HuH-7 (cell line): Measurements from ENCODE around the gene OMA1.
"Not testable (repeated sequence)": the region's sequence is repeated elsewhere in the genome, so short reads cannot be mapped to it uniquely, and the experiment has no call there.

ENCODE experiments used
- DNase-seq: peaks from one replicate; pipeline ENCODE4 v3.0.0; 2011; ENCODE audit warnings: low spot score

OMA1 gene

DNA sequence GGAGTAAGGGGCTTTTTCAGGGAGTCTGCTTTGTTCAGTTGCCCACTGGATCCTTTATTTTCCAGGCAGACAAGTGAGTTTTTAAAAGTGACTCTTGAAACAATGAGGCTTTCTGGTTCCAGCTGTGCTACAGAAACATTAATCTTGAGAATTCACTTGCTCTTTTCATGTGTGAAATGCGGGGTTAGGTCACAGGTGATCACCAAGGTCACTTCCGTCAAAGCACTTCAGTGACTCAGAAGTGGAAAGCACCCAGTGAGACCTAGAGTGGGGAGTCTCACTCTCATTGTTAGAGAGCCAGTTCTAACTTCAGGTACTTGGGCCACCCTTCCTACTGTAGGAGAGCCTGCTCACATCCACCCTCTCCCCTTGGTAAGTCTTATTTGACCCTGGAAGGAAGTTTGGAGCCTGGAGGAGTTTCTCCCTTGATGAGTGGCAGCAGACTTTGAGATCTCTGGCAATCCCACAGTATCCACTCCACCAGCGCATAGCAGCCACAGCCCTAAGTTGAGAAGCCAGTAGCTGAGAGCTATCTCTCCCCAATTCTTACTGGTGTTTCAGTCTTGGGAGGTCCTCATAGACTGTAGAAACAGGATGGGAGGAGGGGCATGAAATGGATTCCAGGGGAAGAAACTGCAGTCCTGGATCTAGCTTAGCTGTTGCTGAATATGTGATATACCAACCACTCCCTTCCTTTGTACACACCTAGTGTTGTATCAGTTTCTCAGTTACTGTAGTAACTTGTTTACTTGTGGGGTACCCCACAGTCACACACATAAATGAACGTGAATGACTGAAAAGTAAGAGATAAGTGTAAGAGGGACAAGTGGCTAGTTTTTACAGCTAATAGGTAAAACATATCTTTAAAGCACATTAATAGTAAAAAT lies 27.4 kb upstream of the OMA1 start:
- no peak for DNase-seq

DNA sequence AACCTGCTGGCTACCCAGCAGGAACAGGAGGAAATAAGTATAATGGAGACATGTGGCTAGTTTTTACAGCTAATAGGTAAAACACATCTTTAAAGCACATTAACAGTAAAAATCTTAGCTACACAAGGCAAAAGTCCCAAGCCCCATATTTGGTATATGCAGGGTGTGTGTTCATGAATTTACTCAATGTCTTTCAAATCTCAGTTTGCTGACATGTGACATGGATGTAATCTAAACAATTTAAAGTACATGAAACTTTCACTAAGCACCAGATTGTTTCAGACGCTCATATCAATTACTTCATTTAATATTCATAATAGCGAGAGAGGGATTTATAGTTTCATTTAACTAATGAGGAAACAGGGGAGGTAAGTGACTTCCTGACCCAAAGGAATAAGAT lies 26.6 kb upstream of the OMA1 start:
- DNase-seq, result no peak

DNA sequence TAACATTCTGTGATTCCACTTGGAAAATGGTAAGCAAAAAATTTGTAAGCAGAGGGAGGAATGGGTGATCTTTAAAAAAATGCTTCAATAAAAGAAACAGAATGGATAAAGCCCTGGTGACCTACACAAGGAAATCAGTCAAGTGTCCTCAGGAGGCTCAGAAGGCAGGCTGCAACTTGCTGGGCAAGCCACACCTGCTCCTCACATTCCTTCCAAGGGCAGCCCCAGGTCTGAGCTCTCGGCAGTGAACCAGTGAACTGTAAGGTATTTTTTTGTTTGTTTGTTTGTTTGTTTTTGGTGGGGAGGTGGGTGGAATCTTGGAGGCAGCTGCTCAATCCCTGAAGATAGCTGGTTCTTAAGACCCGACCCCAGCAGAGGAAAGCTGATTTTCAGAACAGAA lies 26.2 kb upstream of the OMA1 start:
- no peak for DNase-seq

DNA sequence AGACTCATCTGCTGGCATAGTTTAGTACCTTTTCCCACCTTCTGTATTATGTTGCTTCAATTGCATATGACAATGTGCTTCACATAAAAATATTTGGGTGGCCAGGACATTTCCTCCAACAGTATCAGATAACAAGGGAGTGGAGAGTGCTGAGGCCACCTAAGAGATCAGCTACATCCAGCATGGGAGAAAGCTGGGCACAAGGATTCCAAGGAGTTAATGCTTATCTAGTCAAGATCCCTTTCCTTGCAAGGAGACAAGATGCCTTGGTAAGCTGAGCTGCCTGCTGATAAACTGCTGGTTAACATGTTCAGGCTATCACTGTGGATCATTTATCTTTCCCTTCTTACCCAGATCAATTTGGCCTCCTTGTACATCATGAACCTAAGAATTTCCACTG lies 25.1 kb upstream of the OMA1 start:
- no peak for DNase-seq

DNA sequence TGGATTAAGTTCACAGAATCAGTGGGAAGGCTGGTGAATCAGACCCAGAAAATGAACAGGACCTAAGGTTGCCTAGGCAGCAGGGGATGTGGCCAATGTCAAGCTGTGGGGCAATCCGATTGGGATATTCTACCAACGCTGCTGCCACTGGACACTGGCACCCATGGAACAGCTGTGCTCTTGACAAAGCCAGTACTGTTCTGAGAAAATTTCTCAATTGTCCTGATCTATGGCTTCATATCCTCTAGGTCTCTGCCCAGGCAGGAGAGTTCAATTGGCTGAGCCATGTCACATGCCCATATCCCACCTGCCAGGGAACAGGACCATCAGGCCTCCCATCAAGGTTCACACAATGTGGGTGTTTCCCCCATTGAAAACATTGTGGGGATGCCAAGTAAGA lies 24.3 kb upstream of the OMA1 start:
- DNase-seq, result no peak

DNA sequence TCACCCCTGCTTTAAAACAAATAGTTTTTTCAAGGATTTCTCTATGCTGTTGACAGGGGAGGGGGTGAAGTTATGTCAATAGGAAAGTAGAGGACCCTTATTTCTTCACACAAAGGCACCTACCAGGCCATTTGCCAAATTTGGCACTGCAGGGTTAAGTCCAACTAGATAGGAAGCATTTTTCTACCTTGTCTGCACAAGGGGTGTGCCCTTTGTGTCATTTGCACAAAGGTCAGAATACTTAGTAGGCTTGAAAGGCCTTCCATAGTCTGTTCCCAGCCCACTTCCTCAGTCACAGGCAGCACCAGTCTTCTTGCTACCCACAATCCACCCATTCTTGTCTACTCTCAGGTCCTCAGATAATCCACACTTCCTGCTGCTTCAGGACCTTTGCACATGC lies 23.6 kb upstream of the OMA1 start:
- DNase-seq, result no peak

DNA sequence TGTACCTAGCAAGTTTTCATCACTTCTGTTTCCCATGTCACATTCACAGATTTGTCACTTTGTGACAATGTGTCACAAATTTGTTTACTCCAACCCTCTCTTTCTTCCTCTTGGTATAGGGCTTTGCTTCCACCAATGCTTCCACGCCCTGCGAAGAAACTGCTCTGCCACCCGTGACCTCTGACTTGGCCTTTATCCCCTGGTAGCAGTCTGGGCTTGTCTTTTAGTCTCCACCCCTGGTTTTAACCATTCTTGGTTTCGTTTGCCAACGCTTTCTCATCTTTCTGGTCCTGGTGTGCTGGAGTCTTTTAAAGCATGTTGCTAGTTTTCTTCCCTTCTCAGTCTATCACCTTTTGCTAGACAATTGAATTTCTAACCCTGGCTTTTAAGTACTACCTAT lies 22.4 kb upstream of the OMA1 start:
- DNase-seq, result no peak

DNA sequence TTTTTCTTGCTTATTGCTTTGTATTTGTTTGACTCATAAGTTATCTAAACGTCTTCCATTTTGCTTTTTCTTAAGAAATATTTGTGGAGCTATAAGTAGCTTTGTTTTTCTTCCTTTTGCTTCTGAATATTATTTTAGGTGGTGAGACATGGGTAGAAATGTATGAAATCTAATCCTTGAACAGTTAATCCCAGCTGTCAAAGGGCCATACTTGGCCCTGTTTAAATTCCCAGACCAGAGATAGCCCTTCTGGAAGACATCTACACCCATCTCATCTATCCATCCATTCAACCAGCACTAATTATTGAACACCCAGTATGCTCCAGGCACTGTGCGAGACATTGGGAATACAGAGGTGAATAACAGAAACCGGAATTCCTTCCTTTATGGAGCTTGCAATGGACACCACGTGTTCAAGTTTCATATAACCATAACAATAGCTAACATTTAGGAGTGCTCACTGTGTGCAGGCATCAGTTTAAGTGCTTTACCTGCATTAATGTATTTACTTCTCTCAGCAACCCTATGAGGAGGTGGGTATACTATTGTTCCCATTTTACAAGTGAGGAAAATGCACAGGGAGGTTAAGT lies 21.8 kb upstream of the OMA1 start:
- no peak for DNase-seq

DNA sequence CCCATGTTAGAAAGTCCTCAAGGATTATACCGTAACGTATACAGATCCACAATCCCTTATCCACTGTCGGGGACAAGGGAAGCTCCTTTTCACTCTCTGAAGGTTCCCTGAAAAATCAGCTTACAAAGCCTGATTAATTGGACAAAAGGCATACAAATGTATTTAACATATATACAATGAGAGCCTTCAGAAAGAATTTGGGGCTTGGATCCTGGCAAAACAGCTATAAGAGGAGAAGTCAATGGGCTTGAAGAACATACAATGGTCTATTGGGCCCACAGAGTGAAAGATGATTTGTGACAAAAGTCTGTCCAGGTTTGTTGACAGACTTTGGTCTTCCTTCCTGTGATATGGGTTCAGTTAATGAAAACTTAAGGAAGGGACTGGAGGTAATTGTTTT lies 19.8 kb upstream of the OMA1 start:
- no peak for DNase-seq

DNA sequence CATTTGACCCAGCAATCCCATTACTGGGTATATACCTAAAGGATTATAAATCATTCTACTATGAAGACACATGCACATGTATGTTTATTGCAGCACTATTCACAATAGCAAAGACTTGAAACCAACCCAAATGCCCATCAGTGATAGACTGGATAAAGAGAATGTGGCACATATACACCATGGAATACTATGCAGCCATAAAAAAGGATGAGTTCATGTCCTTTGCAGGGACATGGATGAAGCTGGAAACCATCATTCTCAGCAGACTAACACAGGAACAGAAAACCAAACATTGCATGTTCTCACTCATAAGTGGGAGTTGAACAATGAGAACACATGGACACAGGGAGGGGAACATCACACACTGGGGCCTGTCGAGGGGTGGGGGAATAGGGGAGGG lies 17.2 kb upstream of the OMA1 start:
- not testable (repeated sequence) for DNase-seq

DNA sequence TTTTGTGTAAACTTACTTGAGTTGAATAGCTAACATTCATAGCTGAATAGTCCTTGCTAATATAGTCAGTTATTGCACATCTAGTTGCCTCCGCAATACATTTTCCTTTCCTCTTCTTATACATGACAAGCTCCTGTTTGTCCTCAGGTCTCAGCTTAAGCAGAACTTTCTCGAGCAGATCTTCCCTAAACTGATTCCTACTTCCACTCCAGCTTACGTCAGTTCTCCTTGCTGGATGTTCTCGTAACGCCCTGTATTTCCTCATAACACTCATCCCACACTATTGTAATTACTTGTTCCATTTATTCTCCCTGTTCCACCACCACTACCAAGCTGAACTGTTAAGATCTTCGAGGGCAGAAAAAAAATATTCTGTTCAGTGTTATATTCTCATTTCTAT lies 15.1 kb upstream of the OMA1 start:
- no peak for DNase-seq

DNA sequence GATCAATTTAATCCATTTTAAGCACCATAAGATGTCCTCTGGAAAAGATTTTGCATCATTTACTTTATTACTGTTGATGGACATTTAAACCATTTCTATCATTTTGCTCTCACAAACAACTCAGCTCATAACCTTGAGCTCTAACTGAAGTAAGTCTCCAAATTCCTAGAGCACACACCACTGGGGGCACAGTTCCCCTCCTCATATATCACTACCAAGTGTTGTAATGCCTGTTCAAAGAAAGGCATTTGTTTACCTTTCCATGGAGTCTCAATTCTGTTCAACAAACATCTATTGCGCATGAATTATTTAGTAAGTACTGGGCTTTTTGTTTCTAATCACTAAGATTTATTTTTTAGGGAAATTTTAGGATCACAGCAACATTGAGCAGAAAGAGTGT lies 8.9 kb upstream of the OMA1 start:
- no peak for DNase-seq

DNA sequence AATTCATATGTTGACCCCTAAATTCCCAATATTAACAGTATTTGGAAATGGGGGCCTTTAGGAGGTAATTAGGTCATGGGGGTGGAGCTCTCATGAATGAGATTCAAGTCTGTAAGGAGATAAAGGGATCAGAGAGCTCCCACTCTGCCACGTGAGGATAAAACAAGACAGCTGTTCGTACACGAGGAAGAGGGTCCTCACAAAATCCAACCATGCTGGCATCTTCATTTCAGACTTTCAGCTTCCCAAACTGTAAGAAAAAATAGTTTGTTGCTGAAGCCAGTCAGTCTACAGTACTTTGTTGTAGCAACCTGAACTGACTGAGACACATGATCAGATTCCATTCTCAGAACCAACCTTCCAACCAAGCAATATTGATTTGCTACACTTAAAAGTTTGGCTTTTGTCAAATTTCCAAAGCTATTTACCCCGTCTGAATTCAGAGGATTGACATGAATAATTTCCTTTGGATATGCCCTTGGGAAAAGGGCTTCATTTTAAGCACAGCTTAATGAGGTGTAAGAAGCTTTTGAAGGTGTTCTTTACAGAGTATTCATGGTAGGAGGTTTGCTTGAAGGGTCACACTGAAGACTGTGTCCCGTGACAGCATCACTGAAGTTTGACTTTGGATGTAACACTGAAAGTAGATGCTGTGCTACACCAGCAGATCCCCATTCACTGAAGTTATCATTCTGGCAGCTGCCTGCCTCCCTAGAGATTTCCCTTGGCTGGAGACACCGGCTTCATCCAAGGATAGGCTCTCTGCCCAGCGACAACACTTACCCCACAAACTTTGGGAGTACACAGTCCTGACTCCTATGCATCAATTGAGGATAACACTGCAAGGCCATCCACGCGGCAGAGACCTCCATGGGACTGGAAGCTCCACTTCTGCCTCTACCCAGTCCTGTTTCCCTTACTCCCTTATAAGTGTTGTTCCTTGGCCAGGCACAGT lies 4.9 kb upstream of the OMA1 start:
- DNase-seq, result no peak

DNA sequence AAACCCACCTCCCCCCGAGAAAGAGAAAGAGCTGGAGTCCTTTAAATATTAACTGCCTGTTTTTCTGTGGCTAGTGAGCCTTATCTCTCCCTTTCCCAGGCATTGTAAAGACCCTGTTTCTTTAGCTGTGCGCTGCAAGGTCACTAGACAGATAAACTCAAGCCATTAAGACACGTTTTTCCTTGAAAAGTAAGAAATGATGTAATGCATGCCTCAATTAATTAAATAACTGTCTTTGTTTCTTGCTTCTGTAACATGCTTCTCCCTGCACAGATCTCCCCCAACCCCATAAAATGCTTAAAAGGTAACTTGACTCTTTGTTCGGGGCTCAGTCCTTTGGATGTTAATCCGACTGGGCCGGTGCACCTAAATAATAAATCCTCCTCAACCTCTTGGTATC lies 2.8 kb upstream of the OMA1 start:
- DNase-seq, result not testable (repeated sequence)

DNA sequence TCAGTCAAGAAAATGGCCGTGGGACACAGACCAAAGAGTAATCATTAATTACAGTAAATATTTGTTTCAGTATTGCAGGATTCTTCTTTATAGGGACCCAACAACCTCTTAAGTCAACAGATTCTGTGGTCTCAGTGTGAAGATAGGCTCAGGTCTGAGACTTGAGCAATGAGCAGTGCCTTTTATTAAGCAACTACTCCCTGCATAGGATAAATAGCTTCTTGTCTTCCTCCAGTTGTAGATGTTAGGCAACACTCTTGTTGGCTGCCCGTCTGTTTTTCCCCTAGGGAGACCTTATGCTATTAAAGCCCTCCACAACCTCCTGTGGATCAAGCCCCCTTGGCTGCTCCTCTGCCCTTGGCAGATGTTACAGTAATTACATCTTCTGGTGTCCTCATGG lies 1.8 kb upstream of the OMA1 start:
- no peak for DNase-seq

DNA sequence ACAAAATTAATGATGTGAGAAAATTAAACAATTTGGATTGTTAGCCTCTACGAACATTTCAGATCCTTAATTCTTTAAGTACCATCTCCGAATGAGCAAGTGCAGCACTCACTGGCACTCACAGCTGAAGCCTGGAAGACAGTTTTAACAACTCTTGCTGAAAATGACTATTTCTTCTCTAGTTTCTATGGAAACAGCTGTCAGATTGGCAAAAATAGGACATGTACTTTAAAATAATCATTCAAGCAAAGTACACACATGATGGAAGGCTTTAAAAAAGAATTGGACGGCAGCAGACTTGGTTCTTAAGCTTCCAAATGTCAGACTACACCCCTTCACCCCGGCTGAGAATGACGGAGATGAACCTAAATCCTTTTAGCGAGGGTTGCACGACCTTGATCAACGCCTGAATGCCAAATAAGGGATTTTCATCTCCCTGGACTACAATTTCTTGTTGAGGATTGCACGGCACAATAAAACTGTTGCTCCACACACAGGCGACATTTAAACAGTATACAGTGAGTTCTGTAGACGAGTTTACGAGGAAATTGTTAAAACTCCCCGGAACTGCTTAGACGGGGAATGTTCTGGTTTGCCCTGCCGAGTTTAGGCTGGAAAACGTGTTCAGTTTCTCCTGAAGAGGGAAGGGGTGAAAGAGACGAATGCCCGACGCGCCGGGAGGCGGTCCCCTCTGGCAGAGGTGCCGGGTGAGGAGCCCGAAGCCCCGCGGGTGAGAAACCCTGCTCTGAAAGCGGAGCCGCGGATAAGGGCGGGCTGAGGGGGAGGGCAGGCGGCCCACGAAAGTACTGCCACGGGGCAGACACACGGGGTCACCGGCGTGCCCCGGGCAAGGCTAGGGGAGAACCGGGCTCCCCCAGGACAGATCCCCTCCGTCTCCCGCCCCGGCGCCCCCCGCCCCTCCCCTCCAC lies 671 bp downstream of the OMA1 start:
- peak; percentile 53 for DNase-seq

DNA sequence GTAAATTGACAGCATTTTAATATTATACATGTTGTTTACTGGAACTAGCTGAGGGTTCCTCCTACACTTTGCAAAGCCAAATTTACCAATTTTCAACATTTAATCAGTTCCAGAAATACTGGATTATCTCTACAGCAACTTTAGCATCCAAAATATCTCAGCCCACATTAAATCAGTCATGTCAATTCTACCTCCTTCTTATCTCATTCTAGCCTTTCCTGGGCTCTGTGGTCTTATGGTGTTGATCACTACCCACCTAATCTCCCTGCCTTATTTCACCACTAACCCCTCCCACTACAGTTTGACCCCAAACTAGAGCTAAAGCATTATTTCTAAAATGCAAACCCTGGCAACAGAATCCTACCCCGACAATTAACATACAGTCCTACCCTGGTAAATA lies 3.3 kb downstream of the OMA1 start:
- no peak for DNase-seq

DNA sequence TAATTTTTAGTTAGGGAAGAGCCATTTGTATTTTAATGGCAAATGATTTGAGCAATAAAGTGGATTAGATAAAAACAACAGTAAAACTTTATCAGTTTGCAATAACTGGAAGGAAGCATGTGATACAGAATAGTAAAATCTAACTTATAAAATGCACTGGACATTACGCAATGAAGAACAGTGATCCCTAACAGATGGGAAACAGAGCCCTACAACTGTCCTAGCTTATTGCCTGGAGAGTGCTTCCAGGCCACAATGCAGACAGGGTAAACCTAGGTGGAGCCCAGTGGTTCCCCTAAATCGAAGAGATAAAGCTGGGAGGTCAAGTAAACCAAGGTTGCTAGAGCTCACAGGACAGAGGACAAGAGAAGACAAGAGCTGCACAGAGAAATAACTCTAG lies 7.0 kb downstream of the OMA1 start:
- no peak for DNase-seq

DNA sequence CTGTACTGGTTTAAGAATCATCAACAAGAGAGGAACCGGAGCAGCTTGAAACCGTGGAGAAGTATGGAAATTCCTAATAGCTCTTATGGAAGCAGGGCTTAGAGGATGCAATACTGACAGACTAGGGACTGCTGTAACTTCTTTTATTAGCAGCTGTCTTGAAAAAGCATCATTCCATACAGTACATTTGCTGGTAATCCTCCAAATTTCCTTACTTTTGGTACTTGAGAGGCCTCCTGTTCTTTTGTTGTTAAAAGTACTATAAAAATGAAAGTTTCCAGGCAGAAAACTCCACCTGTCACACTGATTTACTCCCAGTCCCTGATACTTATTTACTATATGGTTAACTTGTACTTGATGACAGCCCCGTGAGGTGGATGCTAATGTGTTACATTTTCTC lies 7.7 kb downstream of the OMA1 start:
- DNase-seq, result no peak

DNA sequence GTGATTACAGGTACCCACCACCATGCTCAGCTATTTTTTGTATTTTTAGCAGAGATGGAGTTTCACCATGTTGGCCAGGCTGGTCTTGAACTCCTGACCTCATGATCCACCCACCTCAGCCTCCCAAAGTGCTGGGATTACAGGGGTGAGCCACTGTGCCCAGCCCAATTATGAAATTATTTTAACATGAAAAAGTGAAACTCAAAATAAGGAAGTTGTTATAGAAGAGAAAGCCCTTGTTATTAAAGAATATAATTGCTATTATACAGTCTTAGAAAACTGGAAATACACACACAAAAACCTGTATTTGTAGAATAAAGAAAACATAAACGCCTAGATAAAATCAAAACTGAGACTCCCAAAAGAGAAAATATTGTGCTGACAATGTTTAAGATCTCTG lies 14.7 kb downstream of the OMA1 start:
- DNase-seq, result not testable (repeated sequence)

DNA sequence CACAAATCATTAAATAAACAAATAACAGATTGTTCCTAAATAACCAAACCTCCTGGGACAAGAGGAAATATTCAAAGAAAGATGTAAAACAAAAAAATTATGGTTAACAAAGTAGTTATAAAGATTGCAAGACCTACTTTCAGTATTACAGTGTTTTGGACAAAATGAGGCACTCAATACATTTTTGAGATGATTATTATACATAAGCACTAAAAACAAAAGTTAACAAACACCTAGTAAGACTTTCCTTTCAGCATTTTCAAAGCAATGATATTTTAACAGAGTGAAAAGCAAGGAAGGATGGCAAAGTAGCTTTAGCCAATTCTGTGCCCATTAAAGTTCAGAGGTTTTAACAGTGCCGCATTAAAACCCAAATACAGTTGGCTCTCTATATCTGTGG lies 17.2 kb downstream of the OMA1 start:
- no peak for DNase-seq

DNA sequence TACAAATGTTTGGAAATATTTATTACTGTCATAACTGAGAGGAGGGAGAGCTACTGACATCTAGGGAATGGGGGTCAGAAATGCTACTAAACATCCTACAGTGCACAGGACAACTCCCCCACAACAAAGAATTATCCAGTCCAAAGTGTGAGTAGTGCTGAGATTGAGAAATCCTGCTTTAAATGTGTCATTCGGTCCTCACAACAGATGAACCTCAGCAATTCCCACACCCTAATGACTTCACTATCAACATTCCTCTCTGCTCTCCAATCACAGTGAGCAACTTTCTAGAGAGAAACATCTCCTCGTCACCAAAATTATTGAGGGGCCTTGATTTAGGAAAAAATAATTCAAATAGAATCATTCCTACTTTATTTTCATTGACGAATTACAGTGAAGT lies 18.0 kb downstream of the OMA1 start:
- no peak for DNase-seq
